ENCODE results near the gene PIK3C3.

PIK3C3 gene

DNA sequence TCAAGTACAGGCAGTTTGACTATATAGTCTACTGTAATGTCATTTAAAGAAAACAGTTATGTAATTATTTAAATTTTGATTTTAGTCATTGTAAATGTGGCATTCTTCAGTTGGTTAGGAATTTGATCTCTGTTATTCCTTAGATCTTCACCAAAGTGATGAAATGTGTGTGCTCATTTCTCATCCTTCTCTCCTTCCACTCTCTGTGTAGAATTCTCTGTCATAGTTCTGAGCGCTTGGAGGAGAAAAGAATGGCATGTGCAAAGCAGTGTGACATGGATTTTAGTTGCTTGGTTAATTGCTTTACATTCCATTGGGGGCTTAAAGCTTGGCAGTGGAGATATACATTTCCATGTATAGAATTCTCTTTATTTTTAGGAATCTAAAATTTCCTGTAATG lies 14.8 kb downstream of the PIK3C3 start:
- no peak for ATAC-seq
- TF ChIP-seq ZNF565 (CRISPR knock-in tag; conservative IDR thresholded peaks at IDR 0.05; ENCODE audit: low read depth): no peak
- no peak for TF ChIP-seq ESRRG (CRISPR knock-in tag; IDR thresholded peaks at IDR 0.05)
- TF ChIP-seq, protein P1, sequence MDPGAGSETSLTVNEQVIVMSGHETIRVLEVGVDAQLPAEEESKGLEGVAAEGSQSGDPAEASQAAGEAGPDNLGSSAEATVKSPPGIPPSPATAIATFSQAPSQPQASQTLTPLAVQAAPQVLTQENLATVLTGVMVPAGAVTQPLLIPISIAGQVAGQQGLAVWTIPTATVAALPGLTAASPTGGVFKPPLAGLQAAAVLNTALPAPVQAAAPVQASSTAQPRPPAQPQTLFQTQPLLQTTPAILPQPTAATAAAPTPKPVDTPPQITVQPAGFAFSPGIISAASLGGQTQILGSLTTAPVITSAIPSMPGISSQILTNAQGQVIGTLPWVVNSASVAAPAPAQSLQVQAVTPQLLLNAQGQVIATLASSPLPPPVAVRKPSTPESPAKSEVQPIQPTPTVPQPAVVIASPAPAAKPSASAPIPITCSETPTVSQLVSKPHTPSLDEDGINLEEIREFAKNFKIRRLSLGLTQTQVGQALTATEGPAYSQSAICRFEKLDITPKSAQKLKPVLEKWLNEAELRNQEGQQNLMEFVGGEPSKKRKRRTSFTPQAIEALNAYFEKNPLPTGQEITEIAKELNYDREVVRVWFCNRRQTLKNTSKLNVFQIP (CRISPR knock-in tag; IDR thresholded peaks at IDR 0.05; ENCODE audit: borderline replicate concordance, low read depth): no peak
- TF ChIP-seq ZFP30 (CRISPR knock-in tag; IDR thresholded peaks at IDR 0.05): no peak
- TF ChIP-seq GLIS3 (CRISPR knock-in tag; IDR thresholded peaks at IDR 0.05): no peak
- no peak for TF ChIP-seq RARB (CRISPR knock-in tag; IDR thresholded peaks at IDR 0.05)
- TF ChIP-seq, protein P2, sequence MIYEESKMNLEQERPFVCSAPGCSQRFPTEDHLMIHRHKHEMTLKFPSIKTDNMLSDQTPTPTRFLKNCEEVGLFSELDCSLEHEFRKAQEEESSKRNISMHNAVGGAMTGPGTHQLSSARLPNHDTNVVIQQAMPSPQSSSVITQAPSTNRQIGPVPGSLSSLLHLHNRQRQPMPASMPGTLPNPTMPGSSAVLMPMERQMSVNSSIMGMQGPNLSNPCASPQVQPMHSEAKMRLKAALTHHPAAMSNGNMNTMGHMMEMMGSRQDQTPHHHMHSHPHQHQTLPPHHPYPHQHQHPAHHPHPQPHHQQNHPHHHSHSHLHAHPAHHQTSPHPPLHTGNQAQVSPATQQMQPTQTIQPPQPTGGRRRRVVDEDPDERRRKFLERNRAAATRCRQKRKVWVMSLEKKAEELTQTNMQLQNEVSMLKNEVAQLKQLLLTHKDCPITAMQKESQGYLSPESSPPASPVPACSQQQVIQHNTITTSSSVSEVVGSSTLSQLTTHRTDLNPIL (CRISPR knock-in tag; IDR thresholded peaks at IDR 0.05; ENCODE audit: low read depth): no peak
- TF ChIP-seq TOX (CRISPR knock-in tag; IDR thresholded peaks at IDR 0.05; ENCODE audit: borderline replicate concordance): no peak
- TF ChIP-seq ISL1 (CRISPR knock-in tag; IDR thresholded peaks at IDR 0.05): no peak
- TF ChIP-seq ZC3H10 (CRISPR knock-in tag; IDR thresholded peaks at IDR 0.05): no peak
- no peak for TF ChIP-seq BACH2 (CRISPR knock-in tag; IDR thresholded peaks at IDR 0.05; ENCODE audit: borderline replicate concordance)
- TF ChIP-seq, protein P3, sequence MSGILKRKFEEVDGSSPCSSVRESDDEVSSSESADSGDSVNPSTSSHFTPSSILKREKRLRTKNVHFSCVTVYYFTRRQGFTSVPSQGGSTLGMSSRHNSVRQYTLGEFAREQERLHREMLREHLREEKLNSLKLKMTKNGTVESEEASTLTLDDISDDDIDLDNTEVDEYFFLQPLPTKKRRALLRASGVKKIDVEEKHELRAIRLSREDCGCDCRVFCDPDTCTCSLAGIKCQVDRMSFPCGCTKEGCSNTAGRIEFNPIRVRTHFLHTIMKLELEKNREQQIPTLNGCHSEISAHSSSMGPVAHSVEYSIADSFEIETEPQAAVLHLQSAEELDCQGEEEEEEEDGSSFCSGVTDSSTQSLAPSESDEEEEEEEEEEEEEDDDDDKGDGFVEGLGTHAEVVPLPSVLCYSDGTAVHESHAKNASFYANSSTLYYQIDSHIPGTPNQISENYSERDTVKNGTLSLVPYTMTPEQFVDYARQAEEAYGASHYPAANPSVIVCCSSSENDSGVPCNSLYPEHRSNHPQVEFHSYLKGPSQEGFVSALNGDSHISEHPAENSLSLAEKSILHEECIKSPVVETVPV (CRISPR knock-in tag; IDR thresholded peaks at IDR 0.05): no peak
- TF ChIP-seq, protein P4, sequence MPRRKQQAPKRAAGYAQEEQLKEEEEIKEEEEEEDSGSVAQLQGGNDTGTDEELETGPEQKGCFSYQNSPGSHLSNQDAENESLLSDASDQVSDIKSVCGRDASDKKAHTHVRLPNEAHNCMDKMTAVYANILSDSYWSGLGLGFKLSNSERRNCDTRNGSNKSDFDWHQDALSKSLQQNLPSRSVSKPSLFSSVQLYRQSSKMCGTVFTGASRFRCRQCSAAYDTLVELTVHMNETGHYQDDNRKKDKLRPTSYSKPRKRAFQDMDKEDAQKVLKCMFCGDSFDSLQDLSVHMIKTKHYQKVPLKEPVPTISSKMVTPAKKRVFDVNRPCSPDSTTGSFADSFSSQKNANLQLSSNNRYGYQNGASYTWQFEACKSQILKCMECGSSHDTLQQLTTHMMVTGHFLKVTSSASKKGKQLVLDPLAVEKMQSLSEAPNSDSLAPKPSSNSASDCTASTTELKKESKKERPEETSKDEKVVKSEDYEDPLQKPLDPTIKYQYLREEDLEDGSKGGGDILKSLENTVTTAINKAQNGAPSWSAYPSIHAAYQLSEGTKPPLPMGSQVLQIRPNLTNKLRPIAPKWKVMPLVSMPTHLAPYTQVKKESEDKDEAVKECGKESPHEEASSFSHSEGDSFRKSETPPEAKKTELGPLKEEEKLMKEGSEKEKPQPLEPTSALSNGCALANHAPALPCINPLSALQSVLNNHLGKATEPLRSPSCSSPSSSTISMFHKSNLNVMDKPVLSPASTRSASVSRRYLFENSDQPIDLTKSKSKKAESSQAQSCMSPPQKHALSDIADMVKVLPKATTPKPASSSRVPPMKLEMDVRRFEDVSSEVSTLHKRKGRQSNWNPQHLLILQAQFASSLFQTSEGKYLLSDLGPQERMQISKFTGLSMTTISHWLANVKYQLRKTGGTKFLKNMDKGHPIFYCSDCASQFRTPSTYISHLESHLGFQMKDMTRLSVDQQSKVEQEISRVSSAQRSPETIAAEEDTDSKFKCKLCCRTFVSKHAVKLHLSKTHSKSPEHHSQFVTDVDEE (CRISPR knock-in tag; IDR thresholded peaks at IDR 0.05): no peak
- TF ChIP-seq ZFP3 (CRISPR knock-in tag; IDR thresholded peaks at IDR 0.05): no peak
- no peak for TF ChIP-seq SNAI2 (CRISPR knock-in tag; IDR thresholded peaks at IDR 0.05)

DNA sequence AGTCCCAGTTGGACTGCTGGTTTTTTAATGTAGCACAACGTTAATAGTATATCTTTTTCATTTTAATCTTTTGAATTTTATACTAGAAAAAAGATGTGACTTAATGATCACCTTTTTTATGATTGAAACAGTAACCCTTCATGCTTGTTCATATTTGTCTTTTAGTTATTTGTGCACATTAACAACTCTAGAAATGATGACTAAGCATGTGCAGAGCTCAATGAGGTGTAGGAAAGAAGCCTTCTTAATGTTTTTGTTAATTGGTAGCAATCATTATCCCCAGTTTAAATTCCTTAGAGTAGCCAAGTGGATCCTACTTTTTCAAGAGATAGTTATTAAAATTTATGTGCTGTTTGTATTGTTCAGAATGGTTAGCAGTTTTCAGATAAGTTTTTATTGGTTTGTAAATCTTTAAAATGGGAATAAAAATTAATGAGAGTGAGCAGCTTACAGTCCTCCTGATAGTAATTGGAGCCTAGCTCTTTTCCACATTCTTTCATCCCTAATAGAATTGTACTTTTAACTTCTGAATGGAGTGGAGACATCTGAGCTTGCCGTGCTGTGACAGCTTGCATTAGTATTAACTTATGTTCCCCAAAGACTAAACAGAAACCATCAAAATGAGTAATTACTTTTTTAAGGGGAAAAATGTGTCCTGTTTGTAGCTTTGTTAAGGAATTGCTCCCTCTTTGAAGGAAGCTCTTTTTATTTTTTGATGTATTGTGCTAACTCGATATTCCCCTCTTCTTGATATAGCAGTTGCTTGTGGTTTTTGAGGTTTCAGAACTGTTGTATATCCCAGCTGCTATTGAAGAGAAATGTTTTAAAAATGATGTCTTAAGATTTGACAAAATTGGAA lies 17.3 kb downstream of the PIK3C3 start:
- TF ChIP-seq SNAI2 (CRISPR knock-in tag; IDR thresholded peaks at IDR 0.05) (no peak), ZC3H10 (CRISPR knock-in tag; IDR thresholded peaks at IDR 0.05) (peak; percentile 43; the same call in 1 of the 2 replicates), RARB (CRISPR knock-in tag; IDR thresholded peaks at IDR 0.05) (0 out of 2 replicates have a peak, but pooled peaks have one; percentile 13), PPARA (CRISPR knock-in tag; IDR thresholded peaks at IDR 0.05; ENCODE audit: borderline replicate concordance) (no peak), TOX (CRISPR knock-in tag; IDR thresholded peaks at IDR 0.05; ENCODE audit: borderline replicate concordance) (peak; percentile 81)
- peak; percentile 58 for ATAC-seq

DNA sequence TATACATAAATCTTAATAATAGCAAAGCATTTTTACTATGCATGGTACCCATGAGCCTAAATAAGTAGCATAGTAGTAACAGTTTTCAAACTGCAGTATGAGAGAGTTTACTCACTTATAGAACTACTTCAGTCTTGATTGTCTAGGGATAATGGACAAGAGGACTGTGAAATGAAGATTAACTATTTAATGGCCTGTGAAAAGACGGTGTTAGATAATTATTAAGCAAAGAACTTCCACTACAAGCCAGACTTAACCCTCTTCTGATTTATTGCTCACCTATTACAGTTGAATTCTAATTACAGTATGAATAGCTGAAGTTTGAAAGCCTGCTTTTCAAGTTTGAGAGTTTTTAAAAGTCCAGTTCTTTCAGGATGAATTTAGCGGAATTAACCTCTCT lies 18.9 kb downstream of the PIK3C3 start:
- no peak for TF ChIP-seq ZFP3 (CRISPR knock-in tag; IDR thresholded peaks at IDR 0.05)
- TF ChIP-seq ARNTL (CRISPR knock-in tag; IDR thresholded peaks at IDR 0.05; ENCODE audit: borderline replicate concordance, low read depth): no peak
- no peak for TF ChIP-seq CSDC2 (CRISPR knock-in tag; IDR thresholded peaks at IDR 0.05)
- no peak for TF ChIP-seq RARB (CRISPR knock-in tag; IDR thresholded peaks at IDR 0.05)
- TF ChIP-seq BACH2 (CRISPR knock-in tag; IDR thresholded peaks at IDR 0.05; ENCODE audit: borderline replicate concordance): no peak
- TF ChIP-seq SNAI2 (CRISPR knock-in tag; IDR thresholded peaks at IDR 0.05): no peak
- no peak for TF ChIP-seq ZNF8 (CRISPR knock-in tag; IDR thresholded peaks at IDR 0.05)
- TF ChIP-seq, protein P5, sequence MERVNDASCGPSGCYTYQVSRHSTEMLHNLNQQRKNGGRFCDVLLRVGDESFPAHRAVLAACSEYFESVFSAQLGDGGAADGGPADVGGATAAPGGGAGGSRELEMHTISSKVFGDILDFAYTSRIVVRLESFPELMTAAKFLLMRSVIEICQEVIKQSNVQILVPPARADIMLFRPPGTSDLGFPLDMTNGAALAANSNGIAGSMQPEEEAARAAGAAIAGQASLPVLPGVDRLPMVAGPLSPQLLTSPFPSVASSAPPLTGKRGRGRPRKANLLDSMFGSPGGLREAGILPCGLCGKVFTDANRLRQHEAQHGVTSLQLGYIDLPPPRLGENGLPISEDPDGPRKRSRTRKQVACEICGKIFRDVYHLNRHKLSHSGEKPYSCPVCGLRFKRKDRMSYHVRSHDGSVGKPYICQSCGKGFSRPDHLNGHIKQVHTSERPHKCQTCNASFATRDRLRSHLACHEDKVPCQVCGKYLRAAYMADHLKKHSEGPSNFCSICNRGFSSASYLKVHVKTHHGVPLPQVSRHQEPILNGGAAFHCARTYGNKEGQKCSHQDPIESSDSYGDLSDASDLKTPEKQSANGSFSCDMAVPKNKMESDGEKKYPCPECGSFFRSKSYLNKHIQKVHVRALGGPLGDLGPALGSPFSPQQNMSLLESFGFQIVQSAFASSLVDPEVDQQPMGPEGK (CRISPR knock-in tag; IDR thresholded peaks at IDR 0.05; ENCODE audit: borderline replicate concordance): no peak
- TF ChIP-seq, protein P4 (CRISPR knock-in tag; IDR thresholded peaks at IDR 0.05): no peak
- no peak for TF ChIP-seq ISL1 (CRISPR knock-in tag; IDR thresholded peaks at IDR 0.05)
- TF ChIP-seq OSR1 (CRISPR knock-in tag; IDR thresholded peaks at IDR 0.05): no peak
- TF ChIP-seq TCF4 (CRISPR knock-in tag; IDR thresholded peaks at IDR 0.05; ENCODE audit: borderline replicate concordance): no peak
- no peak for ATAC-seq
